Loucy (cell line): ENCODE data around the gene ASS1.

ENCODE experiments used
- H2AFZ ChIP-seq: fragments of 200-600 bp; sonication (generic); 2 replicates; pipeline ENCODE4 v1.6.0; 2016; ENCODE audit warnings: antibody characterized with exemption, mild to moderate bottlenecking, low read length, moderate library complexity
- H3F3A ChIP-seq: fragments of 200-600 bp; 2 replicates; pipeline ENCODE4 v1.6.0; 2016; ENCODE audit warnings: antibody characterized with exemption, low read depth, mild to moderate bottlenecking
- H3K27me3 ChIP-seq: fragments of 200-600 bp; sonication (generic); 2 replicates; pipeline ENCODE4 v1.6.1; 2014; ENCODE audit warnings: low read length, mild to moderate bottlenecking; ENCODE audit not compliant: insufficient read depth, poor library complexity, severe bottlenecking
- H3K36me3 ChIP-seq: fragments of 200-600 bp; sonication (generic); 2 replicates; pipeline ENCODE4 v1.6.1; 2016; ENCODE audit warnings: low read length; ENCODE audit not compliant: insufficient read depth
- H3K4me1 ChIP-seq: fragments of 200-600 bp; sonication (generic); 2 replicates; pipeline ENCODE4 v1.5.1; 2014; ENCODE audit warnings: low read length, mild to moderate bottlenecking; ENCODE audit not compliant: insufficient read depth, poor library complexity, severe bottlenecking
- H3K4me2 ChIP-seq: fragments of 200-600 bp; sonication (generic); 2 replicates; pipeline ENCODE4 v1.6.0; 2014; ENCODE audit warnings: antibody characterized with exemption, low read length, low read depth, mild to moderate bottlenecking; ENCODE audit not compliant: poor library complexity, severe bottlenecking
- H3K4me3 ChIP-seq: fragments of 200-600 bp; sonication (generic); 2 replicates; pipeline ENCODE4 v1.5.1; 2014; ENCODE audit warnings: low read length, mild to moderate bottlenecking, mixed read lengths; ENCODE audit not compliant: poor library complexity, severe bottlenecking
- H3K79me2 ChIP-seq: fragments of 200-600 bp; sonication (generic); 2 replicates; pipeline ENCODE4 v1.6.1; 2014; ENCODE audit warnings: low read length; ENCODE audit not compliant: insufficient read depth
- H3K9ac ChIP-seq: fragments of 200-600 bp; sonication (generic); 2 replicates; pipeline ENCODE4 v1.6.0; 2014; ENCODE audit warnings: mild to moderate bottlenecking, low read depth, low read length, moderate library complexity; ENCODE audit not compliant: poor library complexity, severe bottlenecking
- H3K9me2 ChIP-seq: fragments of 200-600 bp; sonication (generic); replicated peaks from 2 replicates; pipeline ENCODE4 v1.6.1; 2016; ENCODE audit warnings: low read depth, low read length, mixed read lengths
- H3K9me3 ChIP-seq: fragments of 200-600 bp; sonication (generic); 2 replicates; pipeline ENCODE4 v1.6.1; 2014; ENCODE audit warnings: mild to moderate bottlenecking, antibody characterized with exemption, low read length, low read depth; ENCODE audit not compliant: insufficient read depth
- H4K20me1 ChIP-seq: fragments of 200-600 bp; sonication (generic); 2 replicates; pipeline ENCODE4 v1.6.0; 2014; ENCODE audit warnings: antibody characterized with exemption, low read length, mild to moderate bottlenecking; ENCODE audit not compliant: insufficient read depth, poor library complexity, severe bottlenecking
- CTCF ChIP-seq: fragments of 200-600 bp; sonication (generic); conservative IDR thresholded peaks from 2 replicates; pipeline ENCODE4 v1.5.1; 2014; ENCODE audit warnings: mild to moderate bottlenecking, antibody characterized with exemption, low read length
- EZH2phosphoT487 ChIP-seq: fragments of 200-600 bp; IDR thresholded peaks from 2 replicates; pipeline ENCODE4 v1.6.1; 2018; ENCODE audit warnings: antibody characterized with exemption, mild to moderate bottlenecking, moderate library complexity, borderline replicate concordance

ASS1 gene

GRCh38 chr9:130497139-130497538 lies 52.4 kb downstream of the ASS1 start:
- H3K9me2 ChIP-seq = no peaks in the 10 kb centered on the region
- no peaks in the 10 kb centered on the region for H3F3A ChIP-seq
- no peak overlapping the region for H3K4me2 ChIP-seq
- no peak for TF ChIP-seq EZH2phosphoT487
- TF ChIP-seq CTCF = no peak
- no peaks in the 10 kb centered on the region for H3K4me1 ChIP-seq
- no peaks in the 10 kb centered on the region for H3K9me3 ChIP-seq
- no peak overlapping the region for H3K4me3 ChIP-seq
- no peaks in the 10 kb centered on the region for H3K36me3 ChIP-seq
- no peak overlapping the region for H2AFZ ChIP-seq
- H3K9ac ChIP-seq = no peak overlapping the region
- H3K79me2 ChIP-seq = no peaks in the 10 kb centered on the region
- H4K20me1 ChIP-seq = no peaks in the 10 kb centered on the region
- H3K27me3 ChIP-seq = no peaks in the 10 kb centered on the region

- no peaks in the 10 kb centered on the region for H3K9me3 ChIP-seq
- H3F3A ChIP-seq = no peaks in the 10 kb centered on the region
- H3K79me2 ChIP-seq = no peaks in the 10 kb centered on the region
- no peak overlapping the region for H3K9ac ChIP-seq
- no peak overlapping the region for H2AFZ ChIP-seq
- TF ChIP-seq EZH2phosphoT487 = no peak
- TF ChIP-seq CTCF = no peak
- no peaks in the 10 kb centered on the region for H4K20me1 ChIP-seq
- H3K4me1 ChIP-seq = no peaks in the 10 kb centered on the region
- H3K27me3 ChIP-seq = no peaks in the 10 kb centered on the region
- no peak overlapping the region for H3K4me2 ChIP-seq
- H3K36me3 ChIP-seq = no peaks in the 10 kb centered on the region
- no peaks in the 10 kb centered on the region for H3K9me2 ChIP-seq
- H3K4me3 ChIP-seq = no peak overlapping the region
Observed at GRCh38 chr9:130498298-130498917, 53.6 kb downstream of the ASS1 start.

DNA sequence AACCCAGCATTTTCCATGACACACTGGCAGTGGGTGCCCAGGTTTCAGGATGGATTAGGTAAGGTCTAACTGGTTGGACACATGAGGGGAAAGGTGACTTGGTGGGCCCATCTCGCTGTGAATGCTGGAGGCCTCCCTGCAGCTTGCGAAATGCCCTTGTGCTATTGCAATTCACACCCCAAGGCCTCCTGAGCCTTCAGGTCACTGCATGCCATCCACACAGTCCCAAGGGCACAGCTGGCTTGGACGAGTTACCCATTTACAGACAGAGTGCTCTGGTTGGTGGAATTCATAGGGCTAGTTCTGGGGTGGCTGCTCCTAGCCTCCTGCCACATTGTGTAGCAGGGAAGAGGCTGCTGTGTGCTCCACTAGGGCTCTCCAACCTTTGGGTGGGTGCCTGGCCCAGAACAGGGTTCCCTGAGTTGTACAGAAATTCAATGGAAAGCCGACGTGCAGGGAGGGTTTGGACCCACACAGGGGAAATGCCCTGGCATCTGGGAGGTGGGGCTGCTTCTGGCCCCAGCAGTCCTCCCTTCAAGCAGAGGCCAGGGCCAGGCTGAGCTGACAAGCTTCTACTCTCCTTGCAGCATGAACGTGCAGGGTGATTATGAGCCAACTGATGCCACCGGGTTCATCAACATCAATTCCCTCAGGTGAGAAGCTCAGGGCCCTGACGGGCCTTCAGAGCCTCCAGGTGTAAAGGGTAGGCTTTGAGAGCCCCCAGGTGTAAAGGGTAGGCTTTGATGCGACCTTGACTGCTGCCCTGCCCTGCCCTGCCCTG lies 54.3 kb downstream of the ASS1 start:
- H3K4me1 ChIP-seq = no peaks in the 10 kb centered on the region
- no peak overlapping the region for H3K9ac ChIP-seq
- no peaks in the 10 kb centered on the region for H3K9me2 ChIP-seq
- H4K20me1 ChIP-seq = no peaks in the 10 kb centered on the region
- H3K4me2 ChIP-seq = no peak overlapping the region
- no peak overlapping the region for H2AFZ ChIP-seq
- no peaks in the 10 kb centered on the region for H3K79me2 ChIP-seq
- TF ChIP-seq EZH2phosphoT487 (no peak), CTCF (no peak)
- no peaks in the 10 kb centered on the region for H3F3A ChIP-seq
- H3K36me3 ChIP-seq = no peaks in the 10 kb centered on the region
- H3K27me3 ChIP-seq = no peaks in the 10 kb centered on the region
- H3K9me3 ChIP-seq = no peaks in the 10 kb centered on the region
- H3K4me3 ChIP-seq = no peak overlapping the region
